NK-92 treated with Interleukin-12 subunit alpha and Interleukin-12 subunit beta, amount 100 ng/mL, for 24 hours (cell line): ENCODE data around the gene EFCC1.
"Not testable (repeated sequence)": the region's sequence is repeated elsewhere in the genome, so short reads cannot be mapped to it uniquely, and the experiment has no call there.

Experiments used
- DNase-seq: peaks from one replicate; lab custom pipeline; 2025; lab: John Stamatoyannopoulos, UW

Gene EFCC1

GRCh38 chr3:129081503-129081902 lies 80.4 kb downstream of the EFCC1 start:
- DNase-seq: no peak

- DNase-seq: no peak
These were observed 80.9 kb downstream of the EFCC1 start for GRCh38 chr3:129082026-129082425.

- DNase-seq: no peak
These were observed 83.4 kb downstream of the EFCC1 start for GRCh38 chr3:129084501-129084900.

GRCh38 chr3:129085165-129085715 lies 84.1 kb downstream of the EFCC1 start:
- DNase-seq: no peak

- DNase-seq: no peak
These were observed 84.7 kb downstream of the EFCC1 start for GRCh38 chr3:129085818-129086217.

- no peak for DNase-seq
These were observed 86.1 kb downstream of the EFCC1 start for GRCh38 chr3:129087138-129087702.

GRCh38 chr3:129087904-129088303 lies 86.8 kb downstream of the EFCC1 start:
- DNase-seq: not testable (repeated sequence)

GRCh38 chr3:129088312-129088711 lies 87.2 kb downstream of the EFCC1 start:
- DNase-seq: not testable (repeated sequence)
